Mammary epithelial cell (primary cell): ENCODE results near the gene TMEM175.

Experiments used
- EZH2 ChIP-seq: IDR thresholded peaks from 2 replicates; pipeline ENCODE4 v1.6.1; 2012; ENCODE audit warnings: low read length, inconsistent platforms, borderline replicate concordance
- TF ChIP-seq, protein P1 (sequence below), 2 donors: IDR thresholded peaks in 1 of 2; conservative IDR thresholded peaks in 1 of 2; 2 replicates each; pipeline ENCODE4 v1.5.1; 2011 to 2012; ENCODE audit warnings: inconsistent platforms in 2 of 2, low read length in 2 of 2, mild to moderate bottlenecking in 2 of 2, control low read depth in 1 of 2, low read depth in 1 of 2; ENCODE audit not compliant: insufficient read depth in 1 of 2; ENCODE audit errors: extremely low read depth in 1 of 2

DNA sequence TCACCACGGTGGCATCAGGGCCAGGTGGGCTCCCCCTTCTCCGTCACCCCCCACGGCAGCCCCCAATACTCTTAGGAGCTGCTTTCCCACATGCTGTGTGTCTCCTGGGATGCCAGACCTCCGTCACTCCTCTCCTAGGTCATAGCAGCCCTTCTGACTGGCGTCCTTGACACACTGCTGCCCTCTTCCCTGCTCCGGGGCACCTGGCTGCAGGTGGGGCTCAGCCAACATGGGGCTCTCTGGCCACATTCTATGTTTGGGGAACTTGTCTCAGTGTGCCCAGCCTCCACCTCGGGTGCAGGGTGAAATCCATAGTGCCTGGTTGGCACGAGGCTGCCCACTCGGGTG is 13.8 kb downstream of the TMEM175 start:
- TF ChIP-seq, protein P1, sequence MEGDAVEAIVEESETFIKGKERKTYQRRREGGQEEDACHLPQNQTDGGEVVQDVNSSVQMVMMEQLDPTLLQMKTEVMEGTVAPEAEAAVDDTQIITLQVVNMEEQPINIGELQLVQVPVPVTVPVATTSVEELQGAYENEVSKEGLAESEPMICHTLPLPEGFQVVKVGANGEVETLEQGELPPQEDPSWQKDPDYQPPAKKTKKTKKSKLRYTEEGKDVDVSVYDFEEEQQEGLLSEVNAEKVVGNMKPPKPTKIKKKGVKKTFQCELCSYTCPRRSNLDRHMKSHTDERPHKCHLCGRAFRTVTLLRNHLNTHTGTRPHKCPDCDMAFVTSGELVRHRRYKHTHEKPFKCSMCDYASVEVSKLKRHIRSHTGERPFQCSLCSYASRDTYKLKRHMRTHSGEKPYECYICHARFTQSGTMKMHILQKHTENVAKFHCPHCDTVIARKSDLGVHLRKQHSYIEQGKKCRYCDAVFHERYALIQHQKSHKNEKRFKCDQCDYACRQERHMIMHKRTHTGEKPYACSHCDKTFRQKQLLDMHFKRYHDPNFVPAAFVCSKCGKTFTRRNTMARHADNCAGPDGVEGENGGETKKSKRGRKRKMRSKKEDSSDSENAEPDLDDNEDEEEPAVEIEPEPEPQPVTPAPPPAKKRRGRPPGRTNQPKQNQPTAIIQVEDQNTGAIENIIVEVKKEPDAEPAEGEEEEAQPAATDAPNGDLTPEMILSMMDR (conservative IDR thresholded peaks at IDR 0.05 in 1 of 2, IDR thresholded peaks at IDR 0.05 in 1 of 2; ENCODE audit: extremely low read depth in 1 of 2, insufficient read depth in 1 of 2, low read depth in 1 of 2, low read length in 2 of 2), result no peak
- no peak for TF ChIP-seq EZH2
